GM13976 (cell line): Measurements from ENCODE around the gene SPTBN1.

Source experiments
- DNase-seq: peaks from one replicate; pipeline ENCODE4 v3.0.0; 2012; ENCODE audit warnings: low spot score
- in situ Hi-C: fragments of 300-500 bp; cut with MboI; formaldehyde crosslinking; loops from one replicate; pipeline ENCODE4 v1.12.0; 2022; ENCODE audit warnings: low sequenced_read_pairs, mixed read lengths, inconsistent platforms; ENCODE audit not compliant: unreplicated experiment
- TF ChIP-seq, protein P1 (sequence below): IDR thresholded peaks from 2 replicates; pipeline ENCODE4 v1.5.1; 2012; ENCODE audit warnings: borderline replicate concordance, mild to moderate bottlenecking; ENCODE audit not compliant: insufficient read depth; ENCODE audit errors: extremely low read depth, missing control alignments, control extremely low read depth

Gene SPTBN1

DNA sequence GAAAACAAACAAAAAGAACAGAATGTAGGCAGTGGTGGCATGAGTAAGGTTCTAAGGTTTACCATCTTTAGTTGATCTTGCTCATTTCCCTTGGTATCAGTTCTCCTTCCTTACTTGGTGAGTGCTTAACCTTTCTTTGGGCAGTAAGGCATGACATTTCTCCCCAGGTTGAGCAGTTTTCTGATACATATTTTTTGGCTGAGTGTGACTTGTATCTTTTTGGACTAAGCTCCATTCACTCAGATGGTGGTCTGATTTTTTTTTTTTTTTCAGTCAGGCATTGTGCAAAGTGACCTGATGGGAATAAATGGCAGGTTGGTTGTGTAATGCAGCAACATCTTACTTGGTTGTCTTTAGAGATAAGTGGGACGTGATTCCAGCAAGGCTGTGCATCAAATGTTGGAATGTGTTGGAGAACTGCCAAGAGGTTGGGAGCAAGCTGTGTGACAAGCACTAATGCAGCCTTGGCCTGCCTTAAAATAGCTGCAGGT, 15.1 kb downstream of the SPTBN1 start:
- DNase-seq, result no peak
- TF ChIP-seq, protein P1, sequence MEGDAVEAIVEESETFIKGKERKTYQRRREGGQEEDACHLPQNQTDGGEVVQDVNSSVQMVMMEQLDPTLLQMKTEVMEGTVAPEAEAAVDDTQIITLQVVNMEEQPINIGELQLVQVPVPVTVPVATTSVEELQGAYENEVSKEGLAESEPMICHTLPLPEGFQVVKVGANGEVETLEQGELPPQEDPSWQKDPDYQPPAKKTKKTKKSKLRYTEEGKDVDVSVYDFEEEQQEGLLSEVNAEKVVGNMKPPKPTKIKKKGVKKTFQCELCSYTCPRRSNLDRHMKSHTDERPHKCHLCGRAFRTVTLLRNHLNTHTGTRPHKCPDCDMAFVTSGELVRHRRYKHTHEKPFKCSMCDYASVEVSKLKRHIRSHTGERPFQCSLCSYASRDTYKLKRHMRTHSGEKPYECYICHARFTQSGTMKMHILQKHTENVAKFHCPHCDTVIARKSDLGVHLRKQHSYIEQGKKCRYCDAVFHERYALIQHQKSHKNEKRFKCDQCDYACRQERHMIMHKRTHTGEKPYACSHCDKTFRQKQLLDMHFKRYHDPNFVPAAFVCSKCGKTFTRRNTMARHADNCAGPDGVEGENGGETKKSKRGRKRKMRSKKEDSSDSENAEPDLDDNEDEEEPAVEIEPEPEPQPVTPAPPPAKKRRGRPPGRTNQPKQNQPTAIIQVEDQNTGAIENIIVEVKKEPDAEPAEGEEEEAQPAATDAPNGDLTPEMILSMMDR, result no peak
- in situ Hi-C loops, result no loop called here

DNA sequence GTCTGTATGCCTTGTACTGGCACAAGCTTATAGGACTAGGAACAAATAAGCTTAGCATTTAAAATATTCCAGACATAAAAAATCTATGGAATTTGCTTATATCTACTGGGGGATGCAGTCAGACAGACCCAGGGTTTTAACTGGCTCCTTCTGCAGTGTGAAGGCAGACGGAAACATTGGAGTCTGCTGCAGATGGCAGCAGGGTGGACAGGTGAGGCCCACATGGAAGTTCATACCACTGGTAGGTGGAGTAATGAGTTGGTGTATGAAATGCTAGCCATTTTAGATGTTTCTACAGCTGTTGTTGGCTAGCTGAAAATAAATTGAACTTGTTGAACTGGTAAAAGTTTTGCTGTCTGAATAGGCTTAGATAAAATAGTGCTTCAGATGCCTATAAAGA, 17.7 kb downstream of the SPTBN1 start:
- in situ Hi-C loops, result no loop called here
- no peak for DNase-seq
- TF ChIP-seq, protein P1, result no peak

DNA sequence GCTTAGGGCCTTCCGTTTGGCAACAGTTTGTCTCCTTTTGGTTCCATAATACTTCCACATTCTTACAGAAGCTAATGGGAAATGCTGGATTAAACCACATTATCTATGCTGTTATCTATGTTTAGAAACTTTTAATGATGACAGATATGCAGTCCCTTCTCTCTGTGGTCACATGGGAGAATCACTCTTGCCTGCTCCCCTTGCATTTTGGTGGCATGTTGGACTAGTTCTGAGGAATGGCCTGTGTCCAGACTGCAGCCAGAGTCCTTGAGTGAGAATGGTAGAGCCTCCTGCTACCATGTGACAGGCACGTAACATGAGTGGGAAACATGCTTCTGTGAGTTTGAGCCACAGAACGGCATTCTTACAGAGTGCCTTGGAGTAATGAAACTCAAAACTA, 19.2 kb downstream of the SPTBN1 start:
- TF ChIP-seq, protein P1, result no peak
- in situ Hi-C loops, result no loop called here
- DNase-seq, result no peak

DNA sequence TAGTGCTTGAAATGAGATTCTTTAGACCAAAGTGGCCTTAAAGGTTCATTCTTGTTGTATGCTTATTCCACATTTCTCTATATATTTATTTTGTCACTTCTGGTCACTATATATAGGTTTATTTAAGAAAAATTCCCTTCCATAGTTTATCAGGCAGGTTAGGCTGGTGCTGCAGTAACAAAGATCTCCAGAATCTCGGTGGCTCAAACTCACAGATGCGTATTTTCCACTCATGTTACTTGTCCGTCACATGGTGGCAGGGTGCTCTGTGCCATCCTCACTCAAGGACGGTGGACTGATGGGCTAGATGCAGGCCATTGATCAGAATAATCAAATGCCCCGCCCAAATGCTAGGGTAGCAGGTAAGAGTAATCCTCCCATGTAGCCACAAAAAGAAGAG, 19.8 kb downstream of the SPTBN1 start:
- TF ChIP-seq, protein P1, result no peak
- in situ Hi-C loops, result no loop called here
- no peak for DNase-seq

DNA sequence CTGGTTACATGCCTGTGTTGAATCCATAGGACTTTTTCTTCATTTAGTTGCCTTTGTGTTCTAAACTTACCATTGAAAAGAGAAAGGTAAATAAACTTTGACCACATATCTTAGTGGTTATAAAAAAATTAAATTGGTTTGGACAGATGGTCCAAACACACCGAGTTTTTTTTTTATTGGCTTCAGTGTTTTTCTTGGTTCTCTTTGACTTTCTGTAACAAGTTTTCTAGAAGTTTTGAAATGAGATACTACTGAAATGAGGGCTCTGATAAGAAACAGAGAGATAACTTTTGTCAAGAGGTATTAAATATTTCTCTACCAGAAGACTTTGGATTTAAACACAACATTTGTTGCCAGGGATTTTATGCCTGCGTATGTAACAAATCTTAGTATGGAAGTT, 20.7 kb downstream of the SPTBN1 start:
- TF ChIP-seq, protein P1, result no peak
- DNase-seq, result no peak
- in situ Hi-C loops, result no loop called here

DNA sequence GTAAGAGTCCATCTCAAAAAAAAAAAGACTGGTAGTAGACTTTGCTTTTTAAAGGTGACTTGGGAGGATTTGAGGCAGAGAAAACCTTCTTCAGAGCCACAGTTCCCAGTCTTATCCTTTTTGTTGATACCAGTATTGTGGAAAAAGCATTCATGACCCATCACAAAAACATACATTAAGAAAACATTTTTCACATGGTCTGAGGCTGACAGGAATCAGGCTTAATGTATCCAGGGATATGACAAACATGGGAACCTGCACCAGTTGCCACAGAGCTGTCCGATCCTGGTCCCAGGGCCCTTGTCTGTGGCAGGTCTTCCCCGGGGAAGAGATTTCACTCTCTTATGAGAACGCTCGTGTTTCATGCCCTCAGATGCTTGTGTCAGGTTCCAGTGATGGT, 21.8 kb downstream of the SPTBN1 start:
- in situ Hi-C loops, result no loop called here
- TF ChIP-seq, protein P1, result no peak
- no peak for DNase-seq

DNA sequence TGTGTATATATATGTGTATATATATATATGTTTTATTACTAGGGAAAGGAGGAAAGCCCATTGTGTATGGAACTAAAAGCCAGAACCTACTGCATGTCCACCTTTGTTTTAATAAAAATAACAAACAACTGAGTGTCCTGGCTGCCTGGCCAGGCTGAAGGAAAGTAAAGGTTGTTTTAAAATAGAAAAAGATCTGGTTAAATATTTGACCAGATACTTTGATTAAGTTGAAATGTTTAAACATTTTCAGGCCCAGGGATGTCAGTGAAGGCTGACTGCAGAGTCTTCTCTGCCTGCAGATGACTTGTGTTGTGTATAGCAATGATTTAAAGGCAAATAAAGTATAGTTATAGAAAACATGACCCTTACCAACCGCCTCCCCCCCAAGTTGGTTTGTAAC, 22.8 kb downstream of the SPTBN1 start:
- no peak for DNase-seq
- TF ChIP-seq, protein P1, result no peak
- in situ Hi-C loops, result no loop called here
